ENCODE results near the gene ETFA.

The ETFA gene

GRCh38 chr15:76168237-76168984 lies 142.9 kb downstream of the ETFA start:
- TF ChIP-seq CTCF (IDR thresholded peaks at IDR 0.05; ENCODE audit: low read depth, low read length, missing control alignments): no peak
- DNase-seq (ENCODE audit: extremely low read depth, low read depth): peak; percentile 63
- no peak overlapping the region for H3K4me3 ChIP-seq (replicated peaks; ENCODE audit: low read depth, low read length)

- H3K4me3 ChIP-seq (replicated peaks; ENCODE audit: low read depth, low read length): no peak overlapping the region
- no peak for DNase-seq (ENCODE audit: extremely low read depth, low read depth)
- no peak for TF ChIP-seq CTCF (IDR thresholded peaks at IDR 0.05; ENCODE audit: low read depth, low read length, missing control alignments)
These were observed 145.3 kb downstream of the ETFA start for GRCh38 chr15:76165951-76166350.

All from HFF-Myc (cell line).